HCT116 (cell line): Measurements from ENCODE around the gene MSMP.
A peak's percentile ranks its signal among the peaks of the same experiment; 100 is the strongest.

ENCODE experiments used
- POLR2AphosphoS5 ChIP-seq: IDR thresholded peaks from 2 replicates; pipeline ENCODE4 v1.6.1; 2011; ENCODE audit warnings: mild to moderate bottlenecking, low read depth, low read length, moderate library complexity
- TCF7L2 ChIP-seq: IDR thresholded peaks from 2 replicates; pipeline ENCODE4 v1.7.0; 2011; ENCODE audit warnings: borderline replicate concordance, inconsistent platforms; ENCODE audit not compliant: insufficient read depth, insufficient read length; ENCODE audit errors: extremely low read depth
- ZNF274 ChIP-seq: fragments of 200-500 bp; sonication (Bioruptor generic); IDR thresholded peaks from 2 replicates; pipeline ENCODE4 v1.6.1; 2014; ENCODE audit warnings: mild to moderate bottlenecking, low read depth, low read length, inconsistent platforms

DNA sequence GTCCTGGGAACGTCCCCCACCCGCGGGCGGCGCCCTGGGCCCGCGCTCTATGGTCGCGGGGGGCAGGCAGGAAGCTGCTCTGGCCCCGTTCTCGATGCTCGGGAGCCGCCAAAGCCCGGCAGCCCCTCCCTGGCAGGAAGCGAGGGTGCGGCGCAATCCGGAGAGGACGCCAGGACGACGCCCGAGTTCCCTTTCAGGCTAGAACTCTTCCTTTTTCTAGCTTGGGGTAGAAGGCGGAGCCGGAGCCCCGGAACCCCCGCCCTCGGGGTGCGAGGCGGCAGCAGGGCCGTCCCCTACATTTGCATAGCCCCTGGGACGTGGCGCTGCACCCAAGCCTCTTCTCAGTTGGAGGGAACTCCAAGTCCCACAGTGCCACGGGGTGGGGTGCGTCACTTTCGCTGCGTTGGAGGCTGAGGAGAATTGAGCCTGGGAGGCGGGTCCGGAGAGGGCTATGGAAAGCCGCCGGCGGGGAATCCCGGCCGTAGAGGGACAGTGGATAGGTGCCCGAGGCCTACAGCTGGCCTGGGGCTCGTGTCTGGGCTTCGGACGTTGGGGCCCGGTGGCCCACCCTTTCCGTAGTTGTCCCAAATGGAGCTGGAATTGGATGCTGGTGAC, 21.8 kb downstream of the MSMP start, which contains the start of the genes CREB3 and TLN1:
- no peak for TF ChIP-seq ZNF274
- no peak; the same call in none of the 2 replicates for TF ChIP-seq POLR2AphosphoS5
- TF ChIP-seq TCF7L2 = peak; percentile 96
